ENCODE data around the gene ZC3H7A.

ZC3H7A gene

GRCh38 chr16:11768849-11769248 is 28.2 kb downstream of the ZC3H7A start:
- DNase-seq = no peak

- no peak for DNase-seq
Measured at GRCh38 chr16:11762431-11762830, 34.6 kb downstream of the ZC3H7A start.

- DNase-seq = no peak
Measured at GRCh38 chr16:11759997-11760396, 37.1 kb downstream of the ZC3H7A start.

GRCh38 chr16:11759163-11759834 is 37.8 kb downstream of the ZC3H7A start:
- DNase-seq = no peak

GRCh38 chr16:11757671-11758545 is 39.1 kb downstream of the ZC3H7A start:
- DNase-seq = peak; percentile 67

- no peak for DNase-seq
Measured at GRCh38 chr16:11756248-11756647, 40.8 kb downstream of the ZC3H7A start.

- DNase-seq = no peak
Measured at GRCh38 chr16:11755022-11755760, 41.9 kb downstream of the ZC3H7A start.

GRCh38 chr16:11752856-11753255 is 44.2 kb downstream of the ZC3H7A start:
- DNase-seq = no peak

GRCh38 chr16:11750056-11750455 is 47.0 kb downstream of the ZC3H7A start:
- DNase-seq = no peak

- DNase-seq = no peak
Measured at GRCh38 chr16:11748404-11749254, 48.4 kb downstream of the ZC3H7A start.

- DNase-seq = no peak
Measured at GRCh38 chr16:11747949-11748403, 49.1 kb downstream of the ZC3H7A start.

- DNase-seq = no peak
Measured at GRCh38 chr16:11744075-11744470, 53.0 kb downstream of the ZC3H7A start.

GRCh38 chr16:11743308-11744074 is 53.6 kb downstream of the ZC3H7A start:
- DNase-seq = peak; percentile 39

- peak; percentile 96 for DNase-seq
Measured at GRCh38 chr16:11742536-11743307, 54.3 kb downstream of the ZC3H7A start, which contains the start of gene TXNDC11. TXNDC11 (minus strand) TSS chr16:11742857; CDS start chr16:11742730, 127 bp downstream.

- peak; percentile 28 for DNase-seq
Measured at GRCh38 chr16:11742093-11742535, 54.9 kb downstream of the ZC3H7A start.

GRCh38 chr16:11740567-11740966 is 56.5 kb downstream of the ZC3H7A start:
- no peak for DNase-seq

GRCh38 chr16:11738742-11739544 is 58.1 kb downstream of the ZC3H7A start:
- no peak for DNase-seq

GRCh38 chr16:11737713-11738112 is 59.3 kb downstream of the ZC3H7A start:
- no peak for DNase-seq

- no peak for DNase-seq
Measured at GRCh38 chr16:11736903-11737302, 60.2 kb downstream of the ZC3H7A start.

GRCh38 chr16:11735787-11736186 is 61.3 kb downstream of the ZC3H7A start:
- no peak for DNase-seq
